ENCODE measurements around the gene ASIC1.

DNA sequence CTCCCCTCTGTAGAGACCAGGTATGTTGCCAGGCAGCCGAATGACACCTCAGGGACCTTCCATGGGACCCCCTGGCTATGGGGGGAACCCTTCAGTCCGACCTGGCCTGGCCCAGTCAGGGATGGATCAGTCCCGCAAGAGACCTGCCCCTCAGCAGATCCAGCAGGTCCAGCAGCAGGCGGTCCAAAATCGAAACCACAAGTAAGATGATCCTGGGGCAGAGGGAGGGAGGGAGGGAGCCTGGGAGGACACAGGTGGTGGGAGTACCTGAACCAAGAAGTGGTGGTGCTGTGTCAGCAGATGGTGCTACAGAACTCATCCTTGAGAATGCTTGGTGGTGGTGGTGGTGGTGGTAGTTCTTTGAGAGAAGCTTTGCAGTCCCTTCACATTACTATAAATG lies 28.8 kb downstream of the ASIC1 start:
- TF ChIP-seq CREB1 (IDR thresholded peaks at IDR 0.05; ENCODE audit: low read depth) (no peak), NFIC (IDR thresholded peaks at IDR 0.05) (no peak), TAF1 (IDR thresholded peaks at IDR 0.05; ENCODE audit: low read depth) (no peak), ZBTB7A (IDR thresholded peaks at IDR 0.05; ENCODE audit: low read depth) (no peak)
- TF ChIP-seq, protein P1, sequence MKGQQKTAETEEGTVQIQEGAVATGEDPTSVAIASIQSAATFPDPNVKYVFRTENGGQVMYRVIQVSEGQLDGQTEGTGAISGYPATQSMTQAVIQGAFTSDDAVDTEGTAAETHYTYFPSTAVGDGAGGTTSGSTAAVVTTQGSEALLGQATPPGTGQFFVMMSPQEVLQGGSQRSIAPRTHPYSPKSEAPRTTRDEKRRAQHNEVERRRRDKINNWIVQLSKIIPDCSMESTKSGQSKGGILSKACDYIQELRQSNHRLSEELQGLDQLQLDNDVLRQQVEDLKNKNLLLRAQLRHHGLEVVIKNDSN (IDR thresholded peaks at IDR 0.05) = no peak
- TF ChIP-seq, protein P2, sequence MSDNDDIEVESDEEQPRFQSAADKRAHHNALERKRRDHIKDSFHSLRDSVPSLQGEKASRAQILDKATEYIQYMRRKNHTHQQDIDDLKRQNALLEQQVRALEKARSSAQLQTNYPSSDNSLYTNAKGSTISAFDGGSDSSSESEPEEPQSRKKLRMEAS (IDR thresholded peaks at IDR 0.05) = no peak
